ENCODE data around the gene MAP2K7. TPM values are rescaled to one million over a fixed set of nuclear protein-coding genes. Genes with fewer than 3 reads are reported as not detected.

The MAP2K7 gene
- total RNA-seq, 1 donor from 2014 or later, result 9.4 TPM

GRCh38 chr19:7918615-7919421 lies 15.1 kb downstream of the MAP2K7 start:
- H3K9ac ChIP-seq (ENCODE audit: low read depth in 1 of 3, low read length in 3 of 3), result peak overlapping the region in 1 of 3 donors; percentile 8
- H3K9me3 ChIP-seq (ENCODE audit: control insufficient read depth in 3 of 3, low read length in 3 of 3), result no peaks in the 10 kb centered on the region
- peak overlapping the region in 1 of 3 donors; percentile 1 for H3K4me3 ChIP-seq (ENCODE audit: low read length in 3 of 3)
- H3K27ac ChIP-seq (ENCODE audit: low read depth, low read length), result no peak overlapping the region
- H3K4me1 ChIP-seq (ENCODE audit: control insufficient read depth in 3 of 3, insufficient read depth in 3 of 3, low read length in 3 of 3), result peaks cover 32 to 46% (median 41%) of the 10 kb centered on the region in 3 donors
- peaks cover 10 to 13% (median 12%) of the 10 kb centered on the region in 3 donors for H3K36me3 ChIP-seq (ENCODE audit: control insufficient read depth in 3 of 3, insufficient read depth in 3 of 3, low read length in 3 of 3)
- peaks cover 20 to 53% (median 34%) of the 10 kb centered on the region in 3 donors for H3K27me3 ChIP-seq (ENCODE audit: control insufficient read depth in 3 of 3, insufficient read depth in 3 of 3, low read length in 3 of 3)

- peak within 1 kb of the TSS; percentile 77 to 82 (median 82) for H3K9ac ChIP-seq (ENCODE audit: low read depth in 1 of 3, low read length in 3 of 3)
- H3K9me3 ChIP-seq (ENCODE audit: control insufficient read depth in 3 of 3, low read length in 3 of 3), result no peaks in the 10 kb centered on the region
- H3K4me3 ChIP-seq (ENCODE audit: low read length in 3 of 3), result peak within 1 kb of the TSS; percentile 85 to 88 (median 86)
- peaks cover 32 to 41% (median 38%) of the 10 kb centered on the region in 3 donors for H3K4me1 ChIP-seq (ENCODE audit: control insufficient read depth in 3 of 3, insufficient read depth in 3 of 3, low read length in 3 of 3)
- H3K27ac ChIP-seq (ENCODE audit: low read depth, low read length), result peak within 1 kb of the TSS; percentile 79
- H3K27me3 ChIP-seq (ENCODE audit: control insufficient read depth in 3 of 3, insufficient read depth in 3 of 3, low read length in 3 of 3), result peaks cover 20 to 47% (median 29%) of the 10 kb centered on the region in 3 donors
- peaks cover 10 to 13% (median 12%) of the 10 kb centered on the region in 3 donors for H3K36me3 ChIP-seq (ENCODE audit: control insufficient read depth in 3 of 3, insufficient read depth in 3 of 3, low read length in 3 of 3)
Observed at GRCh38 chr19:7919610-7920518, 16.2 kb downstream of the MAP2K7 start, which contains the start of gene SNAPC2. TSS of gene SNAPC2 (plus strand) at chr19:7920338. CDS start at chr19:7920367, 29 bp downstream.

- Histone ChIP-seq H3K27me3 (ENCODE audit: control insufficient read depth in 3 of 3, insufficient read depth in 3 of 3, low read length in 3 of 3) (peaks cover 15 to 39% (median 21%) of the 10 kb centered on the region in 3 donors), H3K27ac (ENCODE audit: low read depth, low read length) (peak overlapping the region; percentile 79), H3K4me3 (ENCODE audit: low read length in 3 of 3) (peak overlapping the region; percentile 85 to 88 (median 86)), H3K9ac (ENCODE audit: low read depth in 1 of 3, low read length in 3 of 3) (peak overlapping the region; percentile 77 to 82 (median 82)), H3K36me3 (ENCODE audit: control insufficient read depth in 3 of 3, insufficient read depth in 3 of 3, low read length in 3 of 3) (peaks cover 10 to 13% (median 12%) of the 10 kb centered on the region in 3 donors), H3K9me3 (ENCODE audit: control insufficient read depth in 3 of 3, low read length in 3 of 3) (no peaks in the 10 kb centered on the region), H3K4me1 (ENCODE audit: control insufficient read depth in 3 of 3, insufficient read depth in 3 of 3, low read length in 3 of 3) (peaks cover 29 to 39% (median 38%) of the 10 kb centered on the region in 3 donors)
Observed at GRCh38 chr19:7920519-7921301, 17.0 kb downstream of the MAP2K7 start.

GRCh38 chr19:7921302-7921966 lies 17.8 kb downstream of the MAP2K7 start:
- Histone ChIP-seq H3K36me3 (ENCODE audit: control insufficient read depth in 3 of 3, insufficient read depth in 3 of 3, low read length in 3 of 3) (peaks cover 10 to 13% (median 12%) of the 10 kb centered on the region in 3 donors), H3K4me1 (ENCODE audit: control insufficient read depth in 3 of 3, insufficient read depth in 3 of 3, low read length in 3 of 3) (peaks cover 29 to 39% (median 37%) of the 10 kb centered on the region in 3 donors), H3K9ac (ENCODE audit: low read depth in 1 of 3, low read length in 3 of 3) (peak overlapping the region; percentile 77 to 82 (median 79)), H3K27me3 (ENCODE audit: control insufficient read depth in 3 of 3, insufficient read depth in 3 of 3, low read length in 3 of 3) (peaks cover 11 to 33% (median 17%) of the 10 kb centered on the region in 3 donors), H3K9me3 (ENCODE audit: control insufficient read depth in 3 of 3, low read length in 3 of 3) (no peaks in the 10 kb centered on the region), H3K27ac (ENCODE audit: low read depth, low read length) (peak overlapping the region; percentile 78), H3K4me3 (ENCODE audit: low read length in 3 of 3) (peak overlapping the region; percentile 85 to 88 (median 86))

- peak overlapping the region in 1 of 3 donors; percentile 79 for H3K9ac ChIP-seq (ENCODE audit: low read depth in 1 of 3, low read length in 3 of 3)
- no peaks in the 10 kb centered on the region for H3K9me3 ChIP-seq (ENCODE audit: control insufficient read depth in 3 of 3, low read length in 3 of 3)
- H3K27me3 ChIP-seq (ENCODE audit: control insufficient read depth in 3 of 3, insufficient read depth in 3 of 3, low read length in 3 of 3), result peaks cover 7 to 26% (median 13%) of the 10 kb centered on the region in 3 donors
- no peak overlapping the region for H3K27ac ChIP-seq (ENCODE audit: low read depth, low read length)
- peak overlapping the region; percentile 85 to 88 (median 86) for H3K4me3 ChIP-seq (ENCODE audit: low read length in 3 of 3)
- H3K4me1 ChIP-seq (ENCODE audit: control insufficient read depth in 3 of 3, insufficient read depth in 3 of 3, low read length in 3 of 3), result peaks cover 29 to 43% (median 40%) of the 10 kb centered on the region in 3 donors
- peaks cover 10 to 13% (median 12%) of the 10 kb centered on the region in 3 donors for H3K36me3 ChIP-seq (ENCODE audit: control insufficient read depth in 3 of 3, insufficient read depth in 3 of 3, low read length in 3 of 3)
Observed at GRCh38 chr19:7921967-7922835, 18.5 kb downstream of the MAP2K7 start.

- Histone ChIP-seq H3K9me3 (ENCODE audit: control insufficient read depth in 3 of 3, low read length in 3 of 3) (no peaks in the 10 kb centered on the region), H3K9ac (ENCODE audit: low read depth in 1 of 3, low read length in 3 of 3) (no peak overlapping the region), H3K36me3 (ENCODE audit: control insufficient read depth in 3 of 3, insufficient read depth in 3 of 3, low read length in 3 of 3) (peaks cover 10 to 13% (median 12%) of the 10 kb centered on the region in 3 donors), H3K4me3 (ENCODE audit: low read length in 3 of 3) (no peak overlapping the region), H3K27me3 (ENCODE audit: control insufficient read depth in 3 of 3, insufficient read depth in 3 of 3, low read length in 3 of 3) (peaks cover 2 to 20% (median 10%) of the 10 kb centered on the region in 3 donors), H3K4me1 (ENCODE audit: control insufficient read depth in 3 of 3, insufficient read depth in 3 of 3, low read length in 3 of 3) (peaks cover 28 to 42% (median 39%) of the 10 kb centered on the region in 3 donors), H3K27ac (ENCODE audit: low read depth, low read length) (no peak overlapping the region)
Observed at GRCh38 chr19:7922836-7923195, 19.1 kb downstream of the MAP2K7 start.

GRCh38 chr19:7923295-7924191 lies 19.9 kb downstream of the MAP2K7 start:
- H3K27ac ChIP-seq (ENCODE audit: low read depth, low read length), result no peak overlapping the region
- peaks cover 0 to 13% (median 7%) of the 10 kb centered on the region in 3 donors for H3K27me3 ChIP-seq (ENCODE audit: control insufficient read depth in 3 of 3, insufficient read depth in 3 of 3, low read length in 3 of 3)
- H3K4me3 ChIP-seq (ENCODE audit: low read length in 3 of 3), result no peak overlapping the region
- peaks cover 34 to 46% (median 42%) of the 10 kb centered on the region in 3 donors for H3K4me1 ChIP-seq (ENCODE audit: control insufficient read depth in 3 of 3, insufficient read depth in 3 of 3, low read length in 3 of 3)
- H3K9me3 ChIP-seq (ENCODE audit: control insufficient read depth in 3 of 3, low read length in 3 of 3), result no peaks in the 10 kb centered on the region
- H3K9ac ChIP-seq (ENCODE audit: low read depth in 1 of 3, low read length in 3 of 3), result no peak overlapping the region
- H3K36me3 ChIP-seq (ENCODE audit: control insufficient read depth in 3 of 3, insufficient read depth in 3 of 3, low read length in 3 of 3), result peaks cover 10 to 13% (median 12%) of the 10 kb centered on the region in 3 donors

Measured in skeletal muscle tissue (tissue), 4 donors.